Keratinocyte (primary cell): Measurements from ENCODE around the gene LCMT1.

Experiments used
- EZH2 ChIP-seq: IDR thresholded peaks from one replicate; pipeline ENCODE4 v1.6.1; 2012; ENCODE audit warnings: inconsistent platforms, mild to moderate bottlenecking, low read length, moderate library complexity
- TF ChIP-seq, protein P1 (sequence below), 3 experiments: IDR thresholded peaks in 1 of 3; conservative IDR thresholded peaks in 1 of 3; optimal IDR thresholded peaks in 1 of 3; 2 replicates in 2 of 3; 3 replicates in 1 of 3; pipeline versions ENCODE3 to v1.5.1; 2011; ENCODE audit warnings: low read length in 3 of 3, mild to moderate bottlenecking in 3 of 3, moderate library complexity in 2 of 3, control low read depth in 1 of 3, inconsistent platforms in 1 of 3; ENCODE audit not compliant: insufficient read depth in 2 of 3; ENCODE audit errors: extremely low read depth in 1 of 3

DNA sequence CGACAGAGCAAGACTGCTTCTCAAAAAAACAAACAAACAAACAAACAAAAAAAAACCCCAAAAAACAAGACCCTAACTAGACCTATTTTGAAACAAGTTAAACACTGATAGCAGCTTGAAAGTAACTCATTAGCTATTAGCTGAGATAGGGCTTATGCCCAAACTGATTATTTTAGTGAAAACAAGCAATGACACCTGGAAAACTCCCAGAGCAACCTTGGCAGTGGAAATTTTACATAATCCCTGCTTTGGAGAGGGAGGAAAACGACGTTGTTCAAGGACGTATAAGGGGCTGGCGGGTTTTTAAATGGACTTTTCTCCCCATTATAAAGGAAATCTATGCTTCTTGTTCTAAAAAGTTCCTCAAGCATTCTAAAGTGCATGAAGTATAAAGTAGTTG is 59.8 kb downstream of the LCMT1 start:
- TF ChIP-seq, protein P1, sequence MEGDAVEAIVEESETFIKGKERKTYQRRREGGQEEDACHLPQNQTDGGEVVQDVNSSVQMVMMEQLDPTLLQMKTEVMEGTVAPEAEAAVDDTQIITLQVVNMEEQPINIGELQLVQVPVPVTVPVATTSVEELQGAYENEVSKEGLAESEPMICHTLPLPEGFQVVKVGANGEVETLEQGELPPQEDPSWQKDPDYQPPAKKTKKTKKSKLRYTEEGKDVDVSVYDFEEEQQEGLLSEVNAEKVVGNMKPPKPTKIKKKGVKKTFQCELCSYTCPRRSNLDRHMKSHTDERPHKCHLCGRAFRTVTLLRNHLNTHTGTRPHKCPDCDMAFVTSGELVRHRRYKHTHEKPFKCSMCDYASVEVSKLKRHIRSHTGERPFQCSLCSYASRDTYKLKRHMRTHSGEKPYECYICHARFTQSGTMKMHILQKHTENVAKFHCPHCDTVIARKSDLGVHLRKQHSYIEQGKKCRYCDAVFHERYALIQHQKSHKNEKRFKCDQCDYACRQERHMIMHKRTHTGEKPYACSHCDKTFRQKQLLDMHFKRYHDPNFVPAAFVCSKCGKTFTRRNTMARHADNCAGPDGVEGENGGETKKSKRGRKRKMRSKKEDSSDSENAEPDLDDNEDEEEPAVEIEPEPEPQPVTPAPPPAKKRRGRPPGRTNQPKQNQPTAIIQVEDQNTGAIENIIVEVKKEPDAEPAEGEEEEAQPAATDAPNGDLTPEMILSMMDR (optimal IDR thresholded peaks at IDR 0.05 in 1 of 3, IDR thresholded peaks at IDR 0.05 in 1 of 3, conservative IDR thresholded peaks at IDR 0.05 in 1 of 3; ENCODE audit: extremely low read depth in 1 of 3, insufficient read depth in 2 of 3, low read length in 3 of 3), result no peak
- no peak for TF ChIP-seq EZH2
